NT2/D1 (cell line): ENCODE results near the gene PRR11.
"Not testable (repeated sequence)": the region's sequence is repeated elsewhere in the genome, so short reads cannot be mapped to it uniquely, and the experiment has no call there.

Experiments
- DNase-seq: peaks from one replicate; pipeline ENCODE4 v3.0.0-alpha.2; 2011; ENCODE audit warnings: low read depth, low spot score
- H3K27me3 ChIP-seq: 2 replicates; pipeline ENCODE4 v1.6.0; 2011; ENCODE audit warnings: mild to moderate bottlenecking; ENCODE audit not compliant: insufficient read length, insufficient read depth
- H3K36me3 ChIP-seq: 2 replicates; pipeline ENCODE4 v1.6.1; 2011; ENCODE audit warnings: mild to moderate bottlenecking, low read length, mixed read lengths; ENCODE audit not compliant: insufficient read depth, insufficient read length
- H3K4me1 ChIP-seq: 2 replicates; pipeline ENCODE4 v1.5.1; 2011; ENCODE audit not compliant: insufficient read depth, insufficient read length
- H3K4me3 ChIP-seq: 2 replicates; pipeline ENCODE4 v1.5.1; 2011; ENCODE audit warnings: low read depth; ENCODE audit not compliant: insufficient read length
- H3K9ac ChIP-seq: 2 replicates; pipeline ENCODE4 v1.6.0; 2011; ENCODE audit warnings: low read depth; ENCODE audit not compliant: insufficient read length
- H3K9me3 ChIP-seq: 2 replicates; pipeline ENCODE4 v1.5.1; 2011; ENCODE audit warnings: mild to moderate bottlenecking, low read length; ENCODE audit not compliant: insufficient read depth
- SUZ12 ChIP-seq: IDR thresholded peaks from 2 replicates; pipeline ENCODE4 v1.6.1; 2011; ENCODE audit not compliant: insufficient read length, insufficient read depth; ENCODE audit errors: extremely low read depth
- YY1 ChIP-seq: IDR thresholded peaks from 2 replicates; pipeline ENCODE4 v1.6.1; 2011; ENCODE audit not compliant: insufficient read length, insufficient read depth
- ZNF274 ChIP-seq: IDR thresholded peaks from 2 replicates; pipeline ENCODE4 v1.6.1; 2011; ENCODE audit warnings: mild to moderate bottlenecking, low read depth, low read length

The PRR11 gene

GRCh38 chr17:59111539-59111938 lies 44.0 kb upstream of the PRR11 start:
- TF ChIP-seq YY1 = no peak
- no peak for TF ChIP-seq ZNF274
- TF ChIP-seq SUZ12 = no peak
- H3K9me3 ChIP-seq = no peaks in the 10 kb centered on the region
- no peak overlapping the region for H3K4me3 ChIP-seq
- no peak for DNase-seq
- H3K36me3 ChIP-seq = peaks cover 44% of the 10 kb centered on the region
- no peaks in the 10 kb centered on the region for H3K27me3 ChIP-seq
- no peak overlapping the region for H3K9ac ChIP-seq
- H3K4me1 ChIP-seq = no peaks in the 10 kb centered on the region

DNA sequence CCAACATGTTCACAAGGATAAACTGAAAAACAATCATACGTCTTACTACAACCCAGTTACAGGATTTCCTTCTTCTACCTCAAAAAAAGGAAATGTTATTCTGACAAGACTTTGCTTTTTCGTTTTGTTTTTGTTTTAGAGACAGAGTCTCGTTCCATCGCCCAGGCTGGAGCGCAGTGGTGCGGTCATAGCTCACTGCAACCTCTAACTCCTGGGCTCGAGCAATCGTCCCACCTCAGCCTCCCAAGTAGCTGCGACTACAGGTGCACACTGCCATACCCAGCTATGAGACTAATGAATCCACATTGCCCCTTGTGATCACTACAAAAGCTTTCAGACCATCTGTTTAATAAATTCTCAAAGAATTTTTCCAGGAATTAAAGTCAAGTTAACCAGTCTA lies 40.1 kb upstream of the PRR11 start:
- H3K27me3 ChIP-seq = no peaks in the 10 kb centered on the region
- no peak for DNase-seq
- no peaks in the 10 kb centered on the region for H3K9me3 ChIP-seq
- H3K36me3 ChIP-seq = peaks cover 68% of the 10 kb centered on the region
- no peak overlapping the region for H3K4me3 ChIP-seq
- TF ChIP-seq SUZ12 (no peak), YY1 (no peak), ZNF274 (no peak)
- H3K9ac ChIP-seq = no peak overlapping the region
- H3K4me1 ChIP-seq = no peaks in the 10 kb centered on the region

- Histone ChIP-seq H3K27me3 (no peaks in the 10 kb centered on the region), H3K36me3 (peaks cover 59% of the 10 kb centered on the region), H3K4me3 (no peak overlapping the region), H3K9ac (no peak overlapping the region), H3K9me3 (no peaks in the 10 kb centered on the region), H3K4me1 (no peaks in the 10 kb centered on the region)
- no peak for DNase-seq
- TF ChIP-seq SUZ12 = no peak
- no peak for TF ChIP-seq YY1
- no peak for TF ChIP-seq ZNF274
These were observed 33.6 kb upstream of the PRR11 start for GRCh38 chr17:59121901-59122480.

DNA sequence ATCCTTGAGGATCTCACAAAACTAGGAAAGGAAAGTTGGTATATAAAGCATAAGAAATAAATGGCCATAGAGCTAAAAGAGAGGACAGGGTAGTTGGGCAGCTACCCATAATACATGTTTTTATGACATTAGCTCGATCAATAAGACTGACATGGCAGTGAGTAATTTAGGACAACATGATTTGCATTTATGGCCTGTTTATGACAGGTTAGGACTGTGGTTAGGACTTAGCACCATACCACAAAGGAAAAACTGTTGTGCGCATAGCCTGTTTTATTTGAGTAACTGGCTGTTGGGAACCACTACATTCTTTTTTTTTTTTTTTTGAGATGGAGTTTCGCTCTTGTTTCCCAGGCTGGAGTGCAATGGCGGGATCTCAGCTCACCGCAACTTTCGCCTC lies 30.9 kb upstream of the PRR11 start:
- H3K9me3 ChIP-seq = no peaks in the 10 kb centered on the region
- H3K36me3 ChIP-seq = peaks cover 54% of the 10 kb centered on the region
- no peaks in the 10 kb centered on the region for H3K4me1 ChIP-seq
- no peak for DNase-seq
- no peak overlapping the region for H3K4me3 ChIP-seq
- H3K9ac ChIP-seq = no peak overlapping the region
- no peaks in the 10 kb centered on the region for H3K27me3 ChIP-seq
- TF ChIP-seq ZNF274 (no peak), YY1 (no peak), SUZ12 (no peak)

DNA sequence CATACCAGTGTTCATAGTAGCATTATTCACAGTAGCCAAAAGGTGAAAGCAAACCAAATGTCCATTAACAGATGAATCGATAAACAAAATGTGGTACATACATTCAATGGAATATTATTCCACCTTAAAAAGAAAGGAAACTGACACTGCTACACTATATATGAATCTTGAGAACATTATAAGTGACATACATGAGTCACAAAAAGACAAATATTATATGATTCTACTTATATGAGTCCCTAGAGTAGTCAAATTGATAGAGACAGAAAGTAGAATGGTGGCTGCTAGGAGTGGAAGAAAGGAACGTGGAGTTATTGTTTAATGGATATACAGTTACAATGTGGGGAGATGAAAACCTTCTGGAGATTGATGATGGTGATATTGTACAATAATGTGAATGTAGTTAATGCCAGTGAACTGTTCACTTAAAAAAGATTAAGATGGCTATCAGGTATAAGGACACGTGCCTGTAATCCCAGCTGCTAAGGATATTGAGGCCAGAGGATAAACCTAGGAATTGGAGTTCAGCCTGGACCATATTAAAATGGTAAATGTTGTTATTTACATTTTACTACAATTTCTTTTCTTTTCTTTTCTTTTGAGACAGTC lies 28.6 kb upstream of the PRR11 start:
- Histone ChIP-seq H3K4me1 (no peaks in the 10 kb centered on the region), H3K27me3 (no peaks in the 10 kb centered on the region), H3K9me3 (no peaks in the 10 kb centered on the region), H3K9ac (no peak overlapping the region), H3K36me3 (peaks cover 53% of the 10 kb centered on the region), H3K4me3 (no peak overlapping the region)
- TF ChIP-seq ZNF274 (no peak), SUZ12 (no peak), YY1 (no peak)
- no peak for DNase-seq

DNA sequence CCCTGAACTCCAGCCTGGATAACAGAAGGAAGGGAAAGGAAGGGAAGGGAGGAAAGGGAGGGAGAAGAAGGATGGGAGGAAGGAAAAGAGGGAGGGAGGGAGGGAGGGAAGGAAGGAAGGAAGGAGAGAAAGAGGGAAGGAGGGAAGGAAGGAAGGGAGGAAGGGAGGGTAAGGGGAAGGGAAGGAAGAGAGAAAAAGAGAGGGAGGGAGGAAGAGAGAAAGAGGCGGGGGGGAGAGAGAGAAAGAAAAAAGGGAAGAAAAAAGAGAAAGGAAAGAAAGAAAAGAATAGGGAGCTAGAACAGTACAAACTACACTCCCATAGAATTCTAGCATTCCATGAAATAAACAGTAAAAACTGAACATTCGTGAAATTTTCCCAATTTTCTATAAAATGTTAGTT lies 25.7 kb upstream of the PRR11 start:
- H3K4me1 ChIP-seq = no peaks in the 10 kb centered on the region
- DNase-seq = no peak
- H3K9ac ChIP-seq = no peak overlapping the region
- H3K9me3 ChIP-seq = no peaks in the 10 kb centered on the region
- H3K36me3 ChIP-seq = peaks cover 42% of the 10 kb centered on the region
- H3K27me3 ChIP-seq = no peaks in the 10 kb centered on the region
- H3K4me3 ChIP-seq = no peak overlapping the region
- no peak for TF ChIP-seq ZNF274
- TF ChIP-seq YY1 = no peak
- no peak for TF ChIP-seq SUZ12

DNA sequence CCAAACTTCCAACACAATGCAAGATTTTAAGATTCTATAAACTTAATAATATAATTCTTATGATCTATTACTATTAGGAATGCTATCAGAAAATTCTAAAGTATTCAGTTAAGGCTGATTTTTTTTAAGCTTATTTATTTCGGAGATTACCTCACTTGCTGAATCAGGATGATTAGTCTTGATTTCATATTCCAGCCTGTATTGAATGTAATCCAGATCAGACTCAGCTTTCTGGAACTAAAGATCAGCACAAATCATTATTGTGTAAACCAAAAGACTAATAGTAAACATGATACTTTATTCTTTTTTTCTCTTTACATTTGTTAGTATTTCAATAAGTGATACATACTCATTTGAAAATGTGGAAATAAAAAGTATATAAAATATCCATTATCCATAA lies 24.4 kb upstream of the PRR11 start:
- no peaks in the 10 kb centered on the region for H3K9me3 ChIP-seq
- H3K27me3 ChIP-seq = no peaks in the 10 kb centered on the region
- no peaks in the 10 kb centered on the region for H3K4me1 ChIP-seq
- no peak for TF ChIP-seq YY1
- no peak for TF ChIP-seq SUZ12
- no peak for TF ChIP-seq ZNF274
- H3K4me3 ChIP-seq = no peak overlapping the region
- no peak for DNase-seq
- H3K36me3 ChIP-seq = peaks cover 44% of the 10 kb centered on the region
- H3K9ac ChIP-seq = no peak overlapping the region

- H3K9me3 ChIP-seq, H3K4me1 ChIP-seq, H3K9ac ChIP-seq, DNase-seq, H3K4me3 ChIP-seq, H3K27me3 ChIP-seq: not testable (repeated sequence)
- peaks cover 14% of the 10 kb centered on the region for H3K36me3 ChIP-seq
These were observed 17.2 kb upstream of the PRR11 start for GRCh38 chr17:59138339-59138738.
